BLaER1 treated with 17β-estradiol and CSF1 and Interleukin-3, amounts not matched to agents 10 nM and 100 nM (cell line): ENCODE results near the gene KSR2.
"Not testable (repeated sequence)": the region's sequence is repeated elsewhere in the genome, so short reads cannot be mapped to it uniquely, and the experiment has no call there.

Source experiments
- H3K27ac ChIP-seq, 11 experiments: shearing (Covaris generic); formaldehyde crosslinking; 2 replicates each; pipeline ENCODE4 v1.8.1; 2022
- H3K27me3 ChIP-seq, 11 experiments: shearing (Covaris generic); formaldehyde crosslinking; 2 replicates each; pipeline ENCODE4 v1.8.1; 2022
- H3K36me3 ChIP-seq, 11 experiments: shearing (Covaris generic); formaldehyde crosslinking; 2 replicates each; pipeline ENCODE4 v1.8.1; 2022
- H3K4me1 ChIP-seq, 10 experiments: shearing (Covaris generic); formaldehyde crosslinking; 2 replicates each; pipeline ENCODE4 v1.8.1; 2022
- H3K4me2 ChIP-seq, 11 experiments: shearing (Covaris generic); formaldehyde crosslinking; 2 replicates each; pipeline ENCODE4 v1.8.1; 2022
- H3K4me3 ChIP-seq, 10 experiments: shearing (Covaris generic); formaldehyde crosslinking; 2 replicates each; pipeline ENCODE4 v1.8.1; 2022
- H3K9ac ChIP-seq, 11 experiments: shearing (Covaris generic); formaldehyde crosslinking; 2 replicates each; pipeline ENCODE4 v1.8.1; 2022
- H3K9me3 ChIP-seq, 11 experiments: shearing (Covaris generic); formaldehyde crosslinking; replicated peaks in 1 of 11; 2 replicates each; pipeline ENCODE4 v1.8.1; 2022
- H4K20me1 ChIP-seq, 11 experiments: shearing (Covaris generic); formaldehyde crosslinking; 2 replicates each; pipeline ENCODE4 v1.8.1; 2022
- Cebpa-rat ChIP-seq, 11 experiments: shearing (Covaris generic); IDR thresholded peaks; 2 replicates each; pipeline ENCODE4 v1.8.1; 2022

KSR2 gene

DNA sequence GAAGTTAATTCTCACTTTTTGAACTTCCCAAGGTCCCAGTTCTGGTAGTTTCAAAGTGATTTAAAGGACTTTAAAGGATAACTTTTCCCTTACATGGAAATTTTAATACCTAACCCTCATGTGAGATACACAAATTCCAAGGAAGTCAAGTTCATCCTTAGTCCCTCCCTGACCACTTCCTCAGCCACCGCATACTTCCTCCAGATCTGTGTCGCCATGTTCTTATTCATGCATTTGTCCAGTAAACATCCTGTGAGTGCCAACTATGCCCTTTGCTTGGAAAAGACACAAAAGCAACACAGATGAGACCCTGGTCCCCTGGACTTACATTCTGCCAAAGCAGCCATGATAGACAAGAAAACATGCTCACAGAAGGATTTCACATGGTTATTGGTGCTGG lies 206.6 kb downstream of the KSR2 start:
- H3K9ac ChIP-seq: no peak overlapping the region
- no peak for TF ChIP-seq Cebpa-rat (IDR thresholded peaks at IDR 0.05)
- no peaks in the 10 kb centered on the region for H3K27me3 ChIP-seq
- H3K27ac ChIP-seq: no peak overlapping the region
- H3K9me3 ChIP-seq: peaks cover 7 to 24% (median 20%) of the 10 kb centered on the region in 11 experiments; a peak in 19 of 22 replicates
- no peaks in the 10 kb centered on the region for H4K20me1 ChIP-seq
- no peak overlapping the region for H3K4me2 ChIP-seq
- no peaks in the 10 kb centered on the region for H3K4me1 ChIP-seq
- H3K4me3 ChIP-seq: no peak overlapping the region
- no peaks in the 10 kb centered on the region for H3K36me3 ChIP-seq

DNA sequence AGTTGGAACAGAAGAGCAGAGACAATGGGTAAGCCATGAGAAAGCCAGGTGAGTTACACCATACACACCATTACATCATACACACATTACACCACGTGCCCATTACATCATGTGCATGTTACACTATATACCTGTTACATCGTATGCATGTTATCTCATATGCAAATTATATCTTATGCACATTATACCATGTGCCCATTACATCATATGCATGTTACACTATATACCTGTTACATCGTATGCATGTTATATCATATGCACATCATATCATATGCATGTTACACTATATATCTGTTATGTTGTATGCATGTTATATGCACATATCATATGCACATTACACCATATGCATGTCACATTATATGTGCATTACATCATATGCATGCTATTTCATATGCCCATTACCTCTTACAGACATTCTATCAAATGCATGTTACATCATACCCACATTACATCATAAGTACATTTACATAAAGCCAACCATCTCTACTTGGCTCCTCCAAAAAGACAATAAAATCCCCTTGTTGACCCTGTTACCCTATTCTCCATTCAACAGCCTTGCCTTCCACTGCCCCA lies 207.2 kb downstream of the KSR2 start:
- H3K9me3 ChIP-seq: peaks cover 7 to 21% (median 18%) of the 10 kb centered on the region in 11 experiments; a peak in 19 of 22 replicates
- H4K20me1 ChIP-seq: no peaks in the 10 kb centered on the region
- H3K4me3 ChIP-seq: no peak overlapping the region
- no peak overlapping the region for H3K27ac ChIP-seq
- H3K27me3 ChIP-seq: no peaks in the 10 kb centered on the region
- no peak for TF ChIP-seq Cebpa-rat (IDR thresholded peaks at IDR 0.05)
- H3K9ac ChIP-seq: no peak overlapping the region
- no peaks in the 10 kb centered on the region for H3K4me1 ChIP-seq
- no peak overlapping the region for H3K4me2 ChIP-seq
- no peaks in the 10 kb centered on the region for H3K36me3 ChIP-seq

DNA sequence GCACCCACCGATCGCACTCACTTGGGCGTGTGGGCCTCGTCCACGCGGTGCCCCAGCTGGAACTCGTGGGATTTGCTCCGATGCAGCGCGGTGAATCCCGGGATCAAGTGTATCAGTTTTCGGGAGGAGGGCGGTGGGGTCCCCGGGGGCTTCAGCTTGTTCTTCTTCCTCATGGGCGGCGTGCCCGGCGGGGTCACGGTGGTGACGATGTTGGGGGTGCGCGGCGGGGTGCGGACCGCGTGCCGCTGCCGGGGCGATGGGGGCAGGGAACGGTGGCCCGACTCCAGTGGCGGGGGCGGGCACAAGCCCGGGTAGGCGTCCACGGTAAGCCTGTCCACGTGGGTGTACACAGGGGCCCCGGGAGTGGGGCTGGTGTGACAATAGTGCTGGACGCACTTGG lies 207.8 kb downstream of the KSR2 start:
- H3K36me3 ChIP-seq: no peaks in the 10 kb centered on the region
- no peak overlapping the region for H3K4me2 ChIP-seq
- no peaks in the 10 kb centered on the region for H3K4me1 ChIP-seq
- no peak overlapping the region for H3K27ac ChIP-seq
- H3K27me3 ChIP-seq: no peaks in the 10 kb centered on the region
- no peak overlapping the region for H3K9ac ChIP-seq
- TF ChIP-seq Cebpa-rat (IDR thresholded peaks at IDR 0.05): no peak
- no peaks in the 10 kb centered on the region for H4K20me1 ChIP-seq
- H3K9me3 ChIP-seq: peaks cover 4 to 15% (median 12%) of the 10 kb centered on the region in 11 experiments; a peak in 19 of 22 replicates
- no peak overlapping the region for H3K4me3 ChIP-seq

DNA sequence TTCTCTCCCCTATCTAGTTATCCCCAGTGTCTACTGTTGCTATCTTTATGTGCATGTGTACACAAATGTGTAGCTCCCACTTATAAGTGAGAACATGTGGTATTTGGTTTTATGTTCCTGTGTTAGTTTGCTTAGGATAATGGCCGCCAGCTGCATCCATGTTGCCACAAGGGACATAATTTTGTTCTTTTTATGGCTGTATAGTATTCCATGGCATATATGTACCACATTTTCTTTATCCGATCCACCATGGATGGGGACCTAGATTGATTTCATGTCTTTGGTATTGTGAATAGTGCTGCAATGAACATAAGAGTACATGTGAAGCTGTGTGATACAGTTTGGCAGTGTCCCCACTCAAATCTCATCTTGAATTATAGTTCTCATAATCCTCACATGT lies 218.1 kb downstream of the KSR2 start:
- H3K4me2 ChIP-seq: no peak overlapping the region
- no peaks in the 10 kb centered on the region for H4K20me1 ChIP-seq
- H3K9ac ChIP-seq: no peak overlapping the region
- no peaks in the 10 kb centered on the region for H3K36me3 ChIP-seq
- H3K9me3 ChIP-seq: peaks cover 0 to 6% (median 0%) of the 10 kb centered on the region in 11 experiments; a peak in 3 of 22 replicates
- H3K27me3 ChIP-seq: no peaks in the 10 kb centered on the region
- no peaks in the 10 kb centered on the region for H3K4me1 ChIP-seq
- TF ChIP-seq Cebpa-rat (IDR thresholded peaks at IDR 0.05): no peak
- H3K27ac ChIP-seq: no peak overlapping the region
- no peak overlapping the region for H3K4me3 ChIP-seq

DNA sequence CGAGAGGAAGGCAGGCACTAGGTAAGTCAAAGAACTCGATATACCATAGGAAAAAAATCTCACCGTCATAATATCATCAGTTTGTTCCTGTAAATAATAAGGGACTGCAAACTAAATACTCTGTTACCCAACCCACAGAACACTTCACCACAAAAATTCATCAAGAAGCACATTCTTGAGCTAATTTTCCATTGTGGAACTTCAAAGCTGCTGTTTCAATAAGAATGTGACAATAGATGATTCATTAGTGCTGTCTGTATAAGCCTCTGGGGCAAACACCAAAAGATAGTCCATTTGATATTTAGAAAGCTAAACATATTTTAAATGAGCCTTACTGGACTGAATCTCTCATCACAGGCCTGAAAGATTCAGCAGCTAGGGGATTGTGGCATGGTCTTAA lies 219.4 kb downstream of the KSR2 start:
- Histone ChIP-seq H3K27me3 (no peaks in the 10 kb centered on the region), H3K9ac (no peak overlapping the region), H3K4me3 (no peak overlapping the region), H3K4me1 (no peaks in the 10 kb centered on the region), H3K27ac (no peak overlapping the region), H3K4me2 (no peak overlapping the region), H3K36me3 (no peaks in the 10 kb centered on the region), H4K20me1 (no peaks in the 10 kb centered on the region), H3K9me3 (peaks cover 0 to 6% (median 0%) of the 10 kb centered on the region in 11 experiments; a peak in 3 of 22 replicates)
- TF ChIP-seq Cebpa-rat (IDR thresholded peaks at IDR 0.05): no peak

DNA sequence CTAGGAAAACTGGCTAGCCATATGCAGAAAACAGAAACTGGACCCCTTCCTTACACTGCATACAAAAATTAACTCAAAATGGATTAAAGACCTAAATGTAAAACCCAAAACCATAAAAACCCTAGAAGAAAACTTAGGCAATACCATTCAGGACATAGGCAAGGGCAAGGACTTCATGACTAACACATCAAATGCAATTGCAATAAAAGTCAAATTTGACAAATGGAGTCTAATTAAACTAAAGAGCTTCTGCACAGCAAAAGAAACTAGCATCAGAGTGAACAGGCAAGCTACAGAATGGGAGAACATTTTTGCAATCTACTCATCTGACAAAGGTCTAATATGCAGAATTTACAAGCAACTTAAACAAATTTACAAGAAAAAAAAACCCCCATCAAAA lies 222.4 kb downstream of the KSR2 start:
- H4K20me1 ChIP-seq, H3K27me3 ChIP-seq, H3K4me3 ChIP-seq, H3K27ac ChIP-seq, H3K36me3 ChIP-seq, H3K4me1 ChIP-seq, H3K4me2 ChIP-seq, H3K9me3 ChIP-seq, H3K9ac ChIP-seq: not testable (repeated sequence)

DNA sequence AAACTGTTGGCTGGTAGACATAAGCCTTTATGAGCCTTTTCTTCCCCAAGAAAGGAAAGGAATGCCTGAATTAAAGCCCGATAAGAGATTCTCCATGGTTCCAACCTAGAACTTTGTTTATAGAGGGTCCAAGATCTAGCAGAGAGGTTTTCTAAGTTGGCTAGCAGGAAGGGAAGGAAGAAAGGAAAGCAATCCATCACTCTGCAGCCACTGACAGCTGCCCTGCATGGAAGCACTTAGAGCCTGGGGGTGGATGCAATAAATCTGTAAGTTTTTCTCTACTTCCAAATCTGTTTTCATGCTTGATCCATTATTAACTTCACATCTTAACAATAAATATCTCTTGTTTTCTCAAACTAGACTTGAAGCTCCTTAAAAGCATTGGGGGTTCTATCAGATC lies 224.4 kb downstream of the KSR2 start:
- Histone ChIP-seq H3K36me3 (no peaks in the 10 kb centered on the region), H3K4me3 (no peak overlapping the region), H3K4me2 (no peak overlapping the region), H4K20me1 (no peaks in the 10 kb centered on the region), H3K9ac (no peak overlapping the region), H3K27me3 (no peaks in the 10 kb centered on the region), H3K27ac (no peak overlapping the region), H3K9me3 (peaks cover 0 to 6% (median 0%) of the 10 kb centered on the region in 11 experiments; a peak in 2 of 22 replicates), H3K4me1 (no peaks in the 10 kb centered on the region)
- no peak for TF ChIP-seq Cebpa-rat (IDR thresholded peaks at IDR 0.05)

DNA sequence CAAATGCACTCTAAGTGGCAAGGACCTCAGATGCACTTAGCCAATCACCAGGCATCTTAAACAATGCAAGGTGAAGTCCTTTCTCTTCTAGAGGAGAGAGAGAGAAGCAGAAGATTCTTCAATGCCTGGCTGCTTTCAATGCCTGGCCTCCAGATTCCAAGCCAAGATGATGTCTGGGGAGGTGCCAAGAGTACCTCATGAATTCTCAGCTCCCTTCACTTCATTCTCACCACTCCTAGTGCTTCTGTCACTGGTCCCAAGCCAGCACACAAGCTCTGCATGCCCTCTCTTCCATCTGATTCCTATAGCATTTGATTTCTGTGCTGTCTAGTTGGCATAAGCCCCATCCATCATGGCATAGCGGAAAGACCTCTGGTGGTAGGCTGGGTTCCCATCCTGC lies 225.0 kb downstream of the KSR2 start:
- no peaks in the 10 kb centered on the region for H3K4me1 ChIP-seq
- H3K9me3 ChIP-seq: peaks cover 0 to 6% (median 0%) of the 10 kb centered on the region in 11 experiments; a peak in 2 of 22 replicates
- no peak overlapping the region for H3K27ac ChIP-seq
- H3K9ac ChIP-seq: no peak overlapping the region
- H3K4me3 ChIP-seq: no peak overlapping the region
- no peak for TF ChIP-seq Cebpa-rat (IDR thresholded peaks at IDR 0.05)
- no peaks in the 10 kb centered on the region for H3K36me3 ChIP-seq
- no peaks in the 10 kb centered on the region for H4K20me1 ChIP-seq
- no peak overlapping the region for H3K4me2 ChIP-seq
- no peaks in the 10 kb centered on the region for H3K27me3 ChIP-seq

DNA sequence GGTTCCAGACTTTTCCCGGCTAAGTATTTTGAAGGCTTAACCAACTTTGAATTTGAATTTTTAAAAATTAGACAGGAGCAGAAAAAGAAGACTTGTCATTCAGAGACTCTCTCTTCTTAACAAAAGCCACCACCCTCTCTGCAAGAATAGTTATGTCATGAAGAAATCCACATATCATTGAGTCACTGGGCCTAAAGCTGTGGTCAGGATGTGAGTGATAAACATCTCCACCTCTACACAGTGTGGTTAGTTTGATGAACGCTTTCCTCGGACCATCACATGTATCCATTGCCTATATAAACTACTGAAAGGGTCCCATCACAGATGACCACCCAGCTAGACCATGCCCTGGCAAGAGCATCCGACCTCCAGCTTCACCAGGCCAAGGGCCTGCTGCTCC lies 226.1 kb downstream of the KSR2 start:
- H3K9me3 ChIP-seq: peaks cover 0 to 6% (median 0%) of the 10 kb centered on the region in 11 experiments; a peak in 2 of 22 replicates
- no peak for TF ChIP-seq Cebpa-rat (IDR thresholded peaks at IDR 0.05)
- no peak overlapping the region for H3K27ac ChIP-seq
- no peaks in the 10 kb centered on the region for H4K20me1 ChIP-seq
- H3K4me2 ChIP-seq: no peak overlapping the region
- H3K4me1 ChIP-seq: no peaks in the 10 kb centered on the region
- no peak overlapping the region for H3K9ac ChIP-seq
- no peaks in the 10 kb centered on the region for H3K36me3 ChIP-seq
- H3K4me3 ChIP-seq: no peak overlapping the region
- no peaks in the 10 kb centered on the region for H3K27me3 ChIP-seq

DNA sequence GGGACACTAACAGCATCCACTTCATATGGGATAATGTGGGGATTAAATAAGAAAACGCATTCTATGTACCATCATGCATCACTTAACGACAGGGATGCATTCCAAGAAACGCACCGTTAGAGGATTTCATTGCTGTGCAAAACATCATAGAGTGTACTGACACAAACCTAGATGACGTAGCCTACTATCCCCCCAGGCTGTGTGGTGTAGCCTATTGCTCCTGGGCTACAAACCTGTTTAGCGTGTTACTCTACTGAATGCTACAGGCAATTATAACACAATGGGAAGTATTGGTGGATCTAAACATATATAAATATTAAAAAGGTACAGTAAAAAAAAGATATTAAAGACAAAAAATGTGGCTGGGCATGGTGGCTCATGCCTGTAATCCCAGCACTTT lies 230.6 kb downstream of the KSR2 start:
- Histone ChIP-seq H3K36me3 (no peaks in the 10 kb centered on the region), H3K9me3 (no peaks in the 10 kb centered on the region), H3K4me1 (no peaks in the 10 kb centered on the region), H3K27me3 (no peaks in the 10 kb centered on the region), H3K27ac (no peak overlapping the region), H3K9ac (no peak overlapping the region), H3K4me3 (no peak overlapping the region), H3K4me2 (no peak overlapping the region), H4K20me1 (no peaks in the 10 kb centered on the region)
- no peak for TF ChIP-seq Cebpa-rat (IDR thresholded peaks at IDR 0.05)
